Activated naive CD4-positive, alpha-beta T cell treated with anti-CD3 and anti-CD28 coated beads, Interleukin-2, amount 50 U/mL, for 16 hours (primary cell): ENCODE data around the gene CFAP97D2.
"Not testable (repeated sequence)": the region's sequence is repeated elsewhere in the genome, so short reads cannot be mapped to it uniquely, and the experiment has no call there.

Source experiments
- DNase-seq: peaks from one replicate; pipeline ENCODE4 v3.0.0-alpha.2; 2020

CFAP97D2 gene

DNA sequence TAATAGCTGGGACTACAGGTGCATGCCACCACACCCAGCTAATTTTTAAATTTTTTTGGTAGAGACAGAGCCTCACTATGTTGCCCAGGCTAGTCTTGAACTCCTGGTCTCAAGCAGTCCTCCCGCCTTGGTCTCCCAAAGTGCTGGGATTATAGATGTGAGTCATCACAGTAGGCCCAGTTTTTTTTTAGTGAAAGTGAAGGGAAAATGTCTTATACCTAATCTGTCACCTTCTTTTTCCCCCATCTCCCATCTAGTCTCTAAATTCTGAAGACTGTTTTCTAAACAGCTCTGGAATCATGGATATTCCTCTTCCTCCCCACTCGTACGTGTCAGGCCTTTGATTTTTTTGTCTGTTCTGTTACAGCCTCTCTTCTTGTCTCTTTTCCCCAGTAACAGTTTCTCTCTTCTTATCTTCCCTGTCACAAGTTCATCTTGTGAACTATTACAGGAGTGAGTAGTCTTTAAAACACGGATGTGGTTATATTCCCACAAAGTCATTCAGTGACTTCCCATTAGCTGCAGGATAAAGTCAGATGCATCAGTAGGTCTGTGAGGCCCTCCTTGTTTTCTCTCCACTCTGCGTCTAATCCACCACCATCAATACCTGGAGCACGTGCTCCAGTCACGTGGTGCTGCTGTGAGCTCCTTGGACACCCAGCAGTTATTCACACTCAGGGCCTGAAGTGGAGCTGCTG lies 58.5 kb downstream of the CFAP97D2 start:
- no peak for DNase-seq

DNA sequence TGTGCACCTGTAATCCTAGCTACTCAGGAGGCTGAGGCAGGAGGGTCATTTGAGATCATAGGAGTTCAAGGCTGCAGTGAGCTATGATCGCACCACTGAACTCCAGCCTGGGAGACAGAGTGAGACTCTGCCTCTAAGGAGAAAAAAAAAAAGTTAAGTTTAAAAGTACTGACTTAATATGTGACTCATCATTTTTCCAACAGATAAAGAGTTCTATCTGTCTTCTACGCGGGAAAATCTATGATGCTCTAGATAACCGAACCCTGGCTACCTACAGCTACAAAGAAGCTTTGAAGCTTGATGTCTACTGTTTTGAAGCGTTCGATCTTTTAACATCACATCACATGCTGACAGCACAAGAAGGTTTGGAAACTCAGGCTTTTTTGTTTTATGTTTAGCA lies 62.9 kb downstream of the CFAP97D2 start:
- no peak for DNase-seq

DNA sequence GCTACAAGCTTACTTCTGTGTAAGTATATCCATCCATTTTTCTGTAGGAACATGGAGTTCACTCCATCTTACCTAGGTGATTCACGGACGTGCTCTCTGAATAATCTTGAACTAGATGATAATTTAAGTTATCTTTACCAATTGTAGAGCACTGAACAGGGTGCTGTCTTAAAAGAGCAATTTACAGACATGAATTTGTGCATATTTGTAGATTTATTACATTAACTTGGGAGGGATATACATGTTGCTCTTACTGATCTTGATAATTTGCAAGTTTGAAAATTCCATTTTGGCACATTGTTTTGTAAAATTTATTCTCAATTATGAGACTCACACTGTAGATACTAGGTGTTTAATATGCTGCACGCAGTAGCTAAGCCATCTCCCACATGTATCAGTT lies 64.9 kb downstream of the CFAP97D2 start:
- no peak for DNase-seq

DNA sequence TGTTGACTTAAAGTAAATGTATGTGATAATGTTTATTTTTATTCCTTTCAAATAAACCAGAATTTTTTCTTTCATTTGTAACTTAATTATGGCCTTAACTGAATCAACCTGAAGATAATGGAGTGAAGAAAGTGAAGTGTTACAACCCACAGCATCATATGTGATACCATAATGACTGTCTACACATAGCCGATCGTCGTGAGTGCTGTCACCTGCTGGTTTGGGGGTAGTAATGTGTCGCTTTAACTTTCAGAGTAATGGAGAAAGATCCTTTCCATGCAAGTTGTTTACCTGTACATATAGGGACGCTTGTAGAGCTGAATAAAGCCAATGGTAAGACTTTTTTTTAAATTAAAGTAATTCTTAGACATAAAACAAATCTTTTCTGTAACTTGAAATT lies 65.6 kb downstream of the CFAP97D2 start:
- no peak for DNase-seq

DNA sequence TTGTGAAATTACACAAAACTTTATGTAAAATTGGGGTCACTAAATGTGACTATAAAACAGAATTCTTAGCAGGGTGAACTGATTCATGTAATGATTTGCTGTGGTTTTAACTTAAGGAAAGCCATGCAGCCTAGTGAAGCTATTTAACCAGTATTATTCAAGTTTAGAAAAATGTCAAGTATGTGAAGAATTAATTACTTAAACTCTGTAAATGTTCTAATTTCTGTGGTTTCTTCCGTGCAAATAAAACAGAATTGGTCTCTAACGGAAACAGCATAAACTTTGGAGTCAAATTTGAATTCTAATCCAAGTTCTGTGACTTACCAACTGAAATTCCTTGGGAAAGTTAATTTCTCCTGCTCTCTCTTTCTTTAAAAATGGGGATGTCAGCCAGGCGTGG lies 69.0 kb downstream of the CFAP97D2 start:
- DNase-seq, result no peak

DNA sequence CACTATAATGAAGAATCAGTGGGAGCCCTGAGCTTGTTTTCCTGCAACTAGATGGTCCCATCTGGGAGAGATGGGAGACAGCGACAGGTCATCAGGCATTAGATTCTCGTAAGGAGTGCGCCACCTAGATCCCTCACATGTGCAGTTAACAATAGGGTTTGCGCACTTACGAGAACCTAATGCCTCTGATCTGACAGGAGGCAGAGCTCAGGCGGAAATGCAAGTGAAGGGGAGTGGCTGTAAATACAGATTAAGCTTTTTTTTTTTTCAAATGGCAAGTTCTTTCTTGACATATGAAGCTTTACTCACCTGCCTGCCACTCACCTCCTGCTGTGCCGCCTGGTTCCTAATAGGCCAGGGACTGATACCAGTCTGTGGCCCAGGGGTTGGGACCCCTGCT lies 70.0 kb downstream of the CFAP97D2 start:
- no peak for DNase-seq

DNA sequence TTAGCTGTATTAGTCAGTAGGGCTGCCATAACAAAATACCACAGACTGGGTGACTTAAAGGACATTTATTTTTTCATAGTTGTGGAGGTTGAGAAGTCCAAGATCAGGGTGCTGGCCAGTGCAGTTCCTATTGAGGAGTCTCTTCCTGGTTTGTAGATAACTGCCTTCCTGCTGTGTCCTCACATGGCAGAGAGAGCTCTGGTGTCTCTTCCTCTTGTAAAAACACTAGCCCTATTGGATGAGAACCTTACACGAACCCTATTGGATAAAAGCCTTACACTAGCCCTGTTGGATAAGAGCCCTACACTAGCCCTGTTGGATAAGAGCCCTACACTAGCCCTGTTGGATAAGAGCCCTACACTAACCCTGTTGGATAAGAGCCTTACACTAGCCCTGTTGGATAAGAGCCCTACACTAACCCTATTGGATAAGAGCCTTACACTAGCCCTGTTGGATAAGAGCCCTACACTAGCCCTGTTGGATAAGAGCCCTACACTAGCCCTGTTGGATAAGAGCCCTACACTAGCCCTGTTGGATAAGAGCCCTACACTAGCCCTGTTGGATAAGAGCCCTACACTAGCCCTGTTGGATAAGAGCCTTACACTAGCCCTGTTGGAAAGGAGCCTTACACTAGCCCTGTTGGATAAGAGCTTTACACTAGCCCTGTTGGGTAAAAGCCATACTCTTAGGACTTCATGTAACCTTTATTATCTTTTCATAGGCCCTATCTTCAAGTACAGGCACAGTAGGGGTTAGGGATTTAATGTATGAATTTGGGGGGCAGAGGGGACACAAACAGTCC lies 72.8 kb downstream of the CFAP97D2 start:
- DNase-seq, result not testable (repeated sequence)

DNA sequence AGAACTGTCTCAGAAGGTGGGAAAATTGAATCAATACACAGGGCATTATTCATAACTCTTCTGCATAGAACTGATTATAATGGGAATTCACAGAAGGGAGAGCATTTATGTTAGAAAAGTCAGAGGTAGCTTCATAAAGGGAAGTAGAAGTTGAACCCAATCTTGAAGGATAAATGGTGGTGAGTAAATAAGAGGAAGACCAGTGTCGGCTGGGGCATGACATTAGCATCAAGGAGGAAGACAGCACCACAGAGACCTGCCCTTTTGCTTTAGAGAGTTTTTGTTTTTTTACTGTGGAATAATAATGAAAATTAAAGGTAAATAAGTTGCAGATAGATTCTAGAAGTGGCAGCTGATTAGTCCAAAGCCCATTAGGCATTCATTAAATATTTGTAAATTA lies 77.5 kb downstream of the CFAP97D2 start:
- no peak for DNase-seq

DNA sequence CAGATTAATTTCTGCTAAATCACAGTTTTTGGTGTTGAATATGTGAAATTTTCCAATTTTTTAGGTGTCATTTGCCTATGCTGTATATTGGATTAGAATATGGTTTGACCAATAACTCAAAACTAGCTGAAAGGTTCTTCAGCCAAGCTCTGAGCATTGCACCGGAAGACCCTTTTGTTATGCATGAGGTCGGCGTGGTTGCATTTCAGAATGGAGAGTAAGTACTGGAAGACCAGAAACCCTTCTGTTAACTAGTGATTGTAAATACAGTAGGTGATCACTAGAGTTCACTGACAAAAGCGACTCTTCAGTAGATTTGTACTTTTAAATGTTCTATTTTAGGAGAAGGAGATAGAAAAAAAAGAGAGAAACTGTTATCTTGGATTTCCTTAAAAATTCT lies 78.0 kb downstream of the CFAP97D2 start:
- no peak for DNase-seq

DNA sequence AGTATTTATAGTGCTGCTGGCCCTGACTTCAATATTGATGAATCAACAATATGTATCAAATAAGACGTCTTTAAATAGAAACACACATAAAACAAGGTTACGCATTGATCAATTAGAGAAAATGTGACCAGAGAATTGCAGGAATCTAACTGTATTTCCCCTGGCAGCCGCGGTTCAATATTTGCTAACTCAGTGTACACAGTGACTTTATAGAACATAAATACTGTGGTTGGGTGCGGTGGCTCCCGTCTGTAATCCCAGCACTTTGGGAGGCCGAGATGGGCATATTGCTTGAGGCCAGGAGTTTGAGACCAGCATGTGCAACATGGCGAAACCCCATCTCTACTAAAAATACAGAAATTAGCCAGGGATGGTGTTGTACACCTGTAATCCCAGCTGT lies 79.5 kb downstream of the CFAP97D2 start:
- no peak for DNase-seq

DNA sequence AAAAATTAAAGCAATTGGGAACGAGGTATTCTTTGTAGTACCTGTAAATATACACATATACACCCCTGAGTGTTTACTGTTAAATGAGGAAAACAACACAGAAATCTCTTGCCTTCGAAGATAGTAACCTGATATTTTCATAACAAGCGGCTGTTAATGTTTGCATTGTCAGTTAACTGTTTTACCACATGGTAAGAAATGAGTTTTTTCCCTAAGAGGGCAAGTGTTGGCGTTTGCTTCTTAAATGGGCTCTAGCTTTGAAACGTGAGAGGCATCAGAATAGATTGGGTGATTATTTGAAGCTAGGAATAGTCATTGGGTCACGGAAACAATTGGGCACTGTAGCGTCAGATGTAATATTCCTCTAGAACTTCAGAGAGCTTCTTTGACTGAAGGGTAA lies 80.3 kb downstream of the CFAP97D2 start:
- DNase-seq, result no peak

DNA sequence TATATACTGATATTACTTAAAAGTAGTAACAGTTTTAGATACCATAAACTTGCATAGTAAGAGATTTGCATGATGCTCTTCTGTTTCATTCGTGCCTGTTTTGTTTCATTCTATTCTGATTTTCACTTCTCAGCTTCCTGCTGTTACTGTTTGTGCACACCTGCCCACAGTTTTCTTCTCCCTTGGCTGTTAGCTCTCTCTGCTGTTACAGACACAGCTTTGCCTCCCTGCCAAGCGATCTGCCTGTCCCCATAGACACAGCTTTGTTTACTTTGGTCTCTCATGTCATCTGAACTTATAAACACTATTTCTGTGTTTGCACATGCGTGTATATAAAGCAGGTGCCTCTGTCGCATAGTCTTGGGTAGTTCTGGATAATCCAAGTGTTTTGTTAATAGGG lies 80.9 kb downstream of the CFAP97D2 start:
- DNase-seq, result no peak

DNA sequence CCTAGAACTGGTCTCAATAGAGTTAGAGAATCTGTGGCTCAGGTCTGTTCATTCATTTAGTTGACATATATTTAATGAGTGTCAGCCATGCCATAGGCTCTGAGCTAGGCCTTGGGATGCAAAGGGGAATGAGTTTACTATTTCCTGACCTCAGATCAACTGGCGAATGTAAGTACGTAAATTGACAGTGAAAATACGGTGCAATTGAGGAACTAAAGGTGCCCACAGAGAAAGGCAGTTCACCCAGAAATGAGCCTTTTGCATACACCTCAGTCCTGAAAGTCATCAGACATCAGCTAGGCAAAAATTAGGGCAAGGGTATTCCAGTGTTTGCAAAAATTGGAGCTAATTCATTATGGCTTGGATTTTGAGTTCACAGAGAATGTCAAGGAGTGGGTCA lies 81.8 kb downstream of the CFAP97D2 start:
- no peak for DNase-seq

DNA sequence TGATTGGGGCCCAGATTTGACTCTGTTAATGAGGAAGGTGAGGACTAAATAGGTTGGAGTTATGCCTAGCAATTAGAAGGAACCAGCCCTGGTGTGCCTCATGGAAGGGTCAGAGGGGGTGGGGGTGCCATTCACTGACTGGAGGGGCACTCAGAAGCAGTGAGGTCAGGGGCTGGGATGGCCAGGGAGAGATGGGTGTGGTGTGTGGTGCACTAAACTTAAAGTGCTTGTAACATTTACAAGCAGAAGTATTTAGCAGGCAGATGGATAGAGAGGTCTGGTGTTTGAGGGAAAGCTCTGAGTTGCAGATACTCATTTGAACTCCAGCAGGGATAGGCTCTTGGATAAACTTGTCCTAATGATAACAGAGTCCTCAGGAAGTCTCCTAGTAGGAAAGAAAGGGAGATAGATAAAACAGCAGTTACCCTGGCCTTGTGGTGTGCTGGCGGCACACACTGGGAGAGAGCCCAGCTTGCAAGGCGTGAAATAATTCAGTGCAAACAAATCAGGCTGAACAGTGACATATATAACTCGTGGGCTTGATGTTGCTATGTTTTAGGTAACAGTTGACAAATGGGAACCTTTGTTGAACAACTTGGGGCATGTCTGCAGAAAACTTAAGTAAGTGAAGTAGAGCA lies 82.4 kb downstream of the CFAP97D2 start:
- DNase-seq, result no peak

DNA sequence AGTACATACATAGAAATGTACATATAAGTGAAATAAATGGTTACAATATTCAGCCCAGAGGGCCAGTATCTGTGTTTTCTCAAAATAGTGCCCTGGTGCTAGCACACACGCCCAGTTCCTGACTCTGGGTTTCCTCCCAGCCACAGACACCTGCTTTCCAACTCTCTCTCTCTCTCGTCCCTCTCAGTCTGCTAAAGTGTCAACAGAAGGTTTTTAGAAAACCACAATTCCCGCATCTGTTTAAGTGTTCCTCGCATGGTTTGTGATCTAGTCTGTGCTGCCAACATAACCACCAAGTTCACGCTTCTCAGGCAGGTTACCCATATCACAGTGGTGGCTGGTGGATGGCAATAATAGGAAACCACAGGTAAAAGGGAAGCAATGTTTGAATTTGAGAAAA lies 84.5 kb downstream of the CFAP97D2 start:
- DNase-seq, result no peak

DNA sequence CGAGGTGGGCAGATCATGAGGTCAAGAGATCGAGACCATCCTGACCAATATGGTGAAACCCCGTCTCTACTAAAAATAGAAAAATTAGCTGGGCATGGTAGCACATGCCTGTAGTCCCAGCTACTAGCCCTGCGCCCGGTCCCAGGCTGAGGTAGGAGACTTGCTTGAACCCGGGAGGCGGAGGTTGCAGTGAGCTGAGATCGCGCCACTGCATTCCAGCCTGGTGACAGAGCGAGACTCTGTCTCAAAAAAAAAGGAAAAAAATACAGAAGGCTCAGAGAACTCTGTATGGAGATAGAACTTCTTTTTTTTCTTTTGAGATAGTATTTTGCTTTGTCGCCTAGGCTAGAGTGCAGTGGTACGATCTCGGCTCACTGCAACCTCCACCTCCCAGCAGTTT lies 85.3 kb downstream of the CFAP97D2 start:
- not testable (repeated sequence) for DNase-seq

DNA sequence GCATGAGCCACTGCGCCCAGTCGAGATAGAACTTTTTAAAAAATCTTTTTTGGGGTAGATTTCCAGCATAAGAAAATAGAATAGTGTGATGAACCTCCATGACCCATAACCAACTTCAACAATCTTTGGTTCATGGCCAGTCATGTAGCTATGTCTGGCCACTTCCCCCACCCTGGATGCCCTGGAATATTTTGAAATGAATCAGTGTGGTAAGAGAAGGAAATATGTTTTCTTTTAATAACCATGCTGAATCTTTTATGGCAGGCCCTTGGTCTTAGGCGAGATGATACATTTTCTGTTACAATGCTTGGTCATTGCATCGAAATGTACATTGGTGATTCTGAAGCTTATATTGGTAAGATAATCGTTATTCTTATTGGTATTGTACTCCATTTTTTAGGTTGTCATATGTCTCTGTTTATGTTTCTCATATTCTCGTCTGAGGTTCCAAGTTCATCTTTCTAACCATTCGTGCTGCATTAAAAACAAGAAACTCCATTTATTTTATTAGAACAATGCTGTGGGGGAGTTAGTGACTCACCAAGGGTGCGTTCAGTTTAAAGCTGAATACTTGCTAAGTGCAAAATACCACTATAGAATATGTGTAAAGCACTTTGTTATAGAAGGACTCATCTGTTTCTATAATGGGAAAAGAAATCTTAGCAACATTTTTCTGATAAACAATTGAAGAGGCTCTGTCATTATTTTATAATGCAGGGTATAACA lies 86.0 kb downstream of the CFAP97D2 start:
- DNase-seq, result no peak

DNA sequence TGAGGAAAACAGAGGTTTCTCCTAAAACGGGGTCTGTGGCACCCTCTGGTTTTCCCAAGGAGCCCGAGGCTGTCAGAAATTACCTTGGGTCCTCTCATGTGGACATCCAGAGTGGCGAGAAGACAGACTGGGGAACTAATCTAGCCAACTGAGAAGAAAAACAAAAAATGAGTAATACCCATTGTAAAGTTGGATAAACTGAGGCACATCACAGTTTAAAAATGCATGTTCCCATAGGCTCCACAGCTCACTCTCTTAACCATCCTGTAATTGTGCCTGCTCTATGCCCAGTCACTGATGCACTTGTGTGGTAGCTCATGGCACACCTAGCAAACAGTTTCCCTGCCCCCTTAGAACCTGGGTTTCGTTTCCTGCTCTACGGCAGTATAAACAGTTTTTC lies 87.2 kb downstream of the CFAP97D2 start:
- no peak for DNase-seq

DNA sequence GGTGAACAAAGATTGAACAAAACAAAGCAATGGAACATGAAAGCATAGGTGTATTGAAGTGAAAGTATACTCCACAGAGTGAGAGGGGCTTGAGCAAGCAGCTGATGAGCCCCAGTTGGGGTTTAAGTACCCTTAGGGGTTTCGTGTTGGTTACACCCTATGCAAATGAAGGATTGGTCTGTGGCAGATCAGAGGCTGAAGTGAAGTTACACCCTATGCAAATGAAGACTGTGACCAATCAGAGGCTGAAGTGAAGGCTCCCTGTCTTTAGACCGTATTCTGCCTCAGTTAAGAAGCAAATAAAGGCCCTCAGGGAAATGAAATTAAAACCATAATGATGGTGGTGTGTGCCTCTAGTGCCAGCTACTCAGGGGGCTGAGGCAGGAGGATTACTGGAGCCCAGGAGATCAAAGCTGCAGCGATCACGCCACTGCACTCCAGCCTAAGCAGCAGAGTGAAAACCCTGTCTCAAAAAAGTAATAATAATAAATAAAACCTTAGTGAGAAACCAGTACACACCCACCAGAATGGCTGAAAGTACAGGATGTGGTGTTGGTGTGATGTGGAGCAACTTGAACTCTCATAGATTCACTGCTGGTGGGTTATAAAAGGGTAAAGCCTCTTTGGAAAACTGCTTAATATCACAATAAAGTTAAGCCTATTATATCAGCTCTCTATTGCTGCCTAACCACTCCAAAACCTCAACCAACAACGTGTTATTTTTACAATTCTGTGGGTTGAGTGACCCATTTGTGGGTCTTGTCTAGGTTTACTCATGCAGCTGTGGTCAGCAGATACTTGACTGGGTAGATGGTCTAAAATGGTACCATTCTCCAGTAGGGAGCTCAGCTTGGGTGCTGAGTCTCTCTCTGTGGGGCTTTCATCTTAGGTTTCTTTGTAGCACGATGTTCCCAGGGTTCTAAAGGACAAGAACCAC lies 89.6 kb downstream of the CFAP97D2 start:
- DNase-seq, result no peak

DNA sequence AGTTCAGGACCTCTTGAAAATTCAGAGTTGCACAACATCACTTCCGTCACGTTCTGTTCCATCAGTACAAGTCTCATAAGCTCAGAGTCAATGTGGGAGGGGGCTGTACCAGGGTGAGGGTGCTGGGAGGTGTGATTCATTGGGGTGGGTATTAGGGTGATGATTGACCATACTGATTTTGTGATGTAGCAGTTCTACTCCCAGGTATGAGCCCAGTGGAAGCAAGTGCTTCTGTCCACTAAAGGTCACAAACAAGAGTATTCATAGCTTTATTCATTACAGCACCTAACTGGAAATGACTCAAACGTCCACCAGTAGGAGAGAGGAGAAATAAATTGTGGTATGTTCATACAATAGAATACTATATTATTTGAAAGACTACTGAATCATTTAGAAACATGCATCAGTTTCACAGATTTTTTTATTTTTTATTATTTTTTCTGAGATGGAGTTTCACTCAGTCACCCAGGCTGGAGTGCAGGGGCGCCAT lies 90.3 kb downstream of the CFAP97D2 start:
- no peak for DNase-seq
